ENCODE data around the gene LRRC28.
A peak's percentile ranks its signal among the peaks of the same experiment; 100 is the strongest.

Gene LRRC28

GRCh38 chr15:99307735-99308134 lies 56.5 kb downstream of the LRRC28 start:
- no peak for DNase-seq

- no peak for DNase-seq
Measured at GRCh38 chr15:99310745-99311144, 59.5 kb downstream of the LRRC28 start.

GRCh38 chr15:99312228-99312627 lies 60.9 kb downstream of the LRRC28 start:
- no peak for DNase-seq

GRCh38 chr15:99312794-99313193 lies 61.5 kb downstream of the LRRC28 start:
- DNase-seq, result no peak

- no peak for DNase-seq
Measured at GRCh38 chr15:99315636-99316035, 64.4 kb downstream of the LRRC28 start.

GRCh38 chr15:99320374-99321215 lies 69.3 kb downstream of the LRRC28 start:
- DNase-seq, result no peak

- DNase-seq, result no peak
Measured at GRCh38 chr15:99321468-99321867, 70.2 kb downstream of the LRRC28 start.

GRCh38 chr15:99322643-99323405 lies 71.5 kb downstream of the LRRC28 start:
- no peak for DNase-seq

- no peak for DNase-seq
Measured at GRCh38 chr15:99324082-99324620, 72.9 kb downstream of the LRRC28 start.

GRCh38 chr15:99324700-99325099 lies 73.4 kb downstream of the LRRC28 start:
- no peak for DNase-seq

- no peak for DNase-seq
Measured at GRCh38 chr15:99326235-99326634, 75.0 kb downstream of the LRRC28 start.

GRCh38 chr15:99328106-99329072 lies 77.1 kb downstream of the LRRC28 start:
- no peak for DNase-seq

GRCh38 chr15:99331381-99331780 lies 80.1 kb downstream of the LRRC28 start:
- DNase-seq, result no peak

- DNase-seq, result no peak
Measured at GRCh38 chr15:99333413-99333812, 82.1 kb downstream of the LRRC28 start.

- no peak for DNase-seq
Measured at GRCh38 chr15:99333981-99334380, 82.7 kb downstream of the LRRC28 start.

- no peak for DNase-seq
Measured at GRCh38 chr15:99335508-99335907, 84.2 kb downstream of the LRRC28 start.

- no peak for DNase-seq
Measured at GRCh38 chr15:99336794-99337193, 85.5 kb downstream of the LRRC28 start.

GRCh38 chr15:99340347-99340746 lies 89.1 kb downstream of the LRRC28 start:
- no peak for DNase-seq

- no peak for DNase-seq
Measured at GRCh38 chr15:99341786-99342185, 90.5 kb downstream of the LRRC28 start.

- DNase-seq, result no peak
Measured at GRCh38 chr15:99343208-99343607, 91.9 kb downstream of the LRRC28 start.

GRCh38 chr15:99343881-99344551 lies 92.7 kb downstream of the LRRC28 start:
- peak; percentile 17 for DNase-seq

- no peak for DNase-seq
Measured at GRCh38 chr15:99344639-99345038, 93.4 kb downstream of the LRRC28 start.
